ENCODE results near the gene HMGA1.

Gene HMGA1, protein sequence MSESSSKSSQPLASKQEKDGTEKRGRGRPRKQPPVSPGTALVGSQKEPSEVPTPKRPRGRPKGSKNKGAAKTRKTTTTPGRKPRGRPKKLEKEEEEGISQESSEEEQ

GRCh38 chr6:34236443-34237315 is at the start of gene HMGA1:
TSS of gene HMGA1 (plus strand) at chr6:34236873. CDS start at chr6:34240781, 3,908 bp downstream.
- peak; percentile 91 for DNase-seq

- DNase-seq = peak; percentile 40
These were observed 46.7 kb upstream of the HMGA1 start for GRCh38 chr6:34189806-34190503.

DNA sequence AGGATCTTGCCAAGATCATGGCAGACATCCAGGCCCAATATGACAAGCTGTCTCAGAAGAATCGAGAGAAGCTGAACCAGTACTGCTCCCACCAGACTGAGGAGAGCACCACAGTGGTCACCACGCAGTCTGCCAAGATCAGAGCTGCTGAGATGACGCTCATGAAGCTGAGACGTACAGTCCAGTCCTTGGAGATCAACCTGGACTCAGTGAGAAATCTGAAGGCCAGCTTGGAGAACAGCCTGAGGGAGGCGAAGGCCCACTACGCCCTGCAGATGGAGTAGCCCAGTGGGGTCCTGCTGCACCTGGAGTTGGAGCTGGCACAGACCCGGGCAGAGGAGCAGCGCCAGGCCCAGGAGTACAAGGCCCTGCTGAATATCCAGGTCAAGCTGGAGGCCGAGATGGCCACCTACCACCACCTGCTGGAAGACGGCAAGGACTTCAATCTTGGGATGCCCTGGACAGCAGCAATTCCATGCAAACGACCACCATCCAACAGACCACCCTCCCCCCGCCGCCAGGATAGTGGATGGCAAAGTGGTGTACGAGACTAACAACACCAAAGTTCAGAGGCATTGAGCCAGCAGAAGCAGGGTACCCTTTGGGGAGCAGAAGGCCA is 46.1 kb upstream of the HMGA1 start:
- no peak for DNase-seq

DNA sequence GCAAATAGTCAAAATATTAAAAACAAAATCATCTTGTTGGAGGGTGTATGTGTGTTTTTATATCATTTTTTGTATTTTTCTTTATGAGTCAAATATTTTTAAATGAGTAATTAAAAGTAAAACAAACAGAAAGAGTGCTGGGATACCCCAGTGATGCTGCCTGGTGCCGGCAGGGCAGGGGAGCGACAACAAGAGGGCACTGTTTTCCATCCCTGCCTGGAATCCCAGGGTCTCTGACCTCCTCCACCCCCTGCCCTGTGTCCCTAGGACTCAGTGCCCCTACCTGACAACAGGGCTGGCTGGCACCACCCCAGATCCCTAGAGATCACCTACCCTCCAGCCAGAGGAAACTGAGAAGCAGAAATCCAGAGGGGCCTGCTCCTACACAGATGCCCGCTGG is 41.9 kb upstream of the HMGA1 start:
- no peak for DNase-seq

DNA sequence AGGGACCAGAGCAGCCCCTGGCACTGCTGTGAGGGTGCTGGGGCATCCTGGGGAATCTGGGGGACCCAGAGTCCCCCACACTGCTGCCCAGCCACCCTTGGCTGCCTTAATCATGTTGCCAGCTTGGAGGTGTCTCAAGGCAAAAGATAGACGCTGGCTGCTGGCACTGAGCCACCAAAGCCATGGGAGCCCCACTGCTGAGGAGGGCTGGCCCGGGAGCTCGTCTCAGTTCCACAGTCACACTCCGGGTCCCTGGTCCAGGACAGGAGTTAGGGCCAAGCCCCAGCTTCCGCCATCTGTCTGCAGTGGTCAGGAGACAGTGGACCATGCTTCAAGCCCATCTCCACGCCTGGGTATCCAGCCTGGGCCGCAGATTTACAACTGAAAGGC is 41.0 kb upstream of the HMGA1 start:
- no peak for DNase-seq

DNA sequence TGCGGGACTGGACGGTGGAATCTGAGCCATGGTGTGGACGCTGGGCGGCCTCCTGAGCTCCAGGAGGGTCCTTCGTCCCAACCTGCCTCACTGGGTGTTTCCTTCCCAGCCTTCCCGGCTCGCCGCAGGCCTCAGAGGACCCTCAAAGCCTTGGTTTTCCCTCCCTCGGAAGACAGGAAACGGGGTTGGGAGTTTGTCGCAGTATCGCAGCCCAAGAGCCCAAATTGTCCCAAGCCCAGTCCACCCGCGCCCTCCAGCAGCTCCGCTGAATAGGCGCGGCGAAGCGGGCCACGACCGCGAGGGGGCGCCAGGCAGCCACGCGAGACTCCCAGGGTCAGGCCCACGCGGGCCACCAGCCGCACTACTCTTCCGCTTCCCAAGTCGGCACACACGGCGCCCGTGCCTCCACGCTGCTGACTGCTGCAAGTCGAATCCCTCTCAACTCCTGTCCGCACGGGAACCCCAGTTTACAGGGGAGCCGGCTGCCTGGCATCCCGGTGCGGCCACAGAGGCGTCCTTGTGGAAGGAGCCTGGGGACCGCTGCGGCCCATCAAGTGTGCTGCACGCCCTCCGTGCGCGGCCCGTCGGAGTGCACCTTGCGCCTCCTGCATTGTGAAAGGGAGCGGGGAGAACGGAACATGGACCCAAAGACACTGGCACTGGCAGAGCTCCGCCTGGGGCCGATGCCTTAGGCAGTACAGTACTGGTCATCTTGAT is 40.4 kb upstream of the HMGA1 start:
- DNase-seq = peak; percentile 89

DNA sequence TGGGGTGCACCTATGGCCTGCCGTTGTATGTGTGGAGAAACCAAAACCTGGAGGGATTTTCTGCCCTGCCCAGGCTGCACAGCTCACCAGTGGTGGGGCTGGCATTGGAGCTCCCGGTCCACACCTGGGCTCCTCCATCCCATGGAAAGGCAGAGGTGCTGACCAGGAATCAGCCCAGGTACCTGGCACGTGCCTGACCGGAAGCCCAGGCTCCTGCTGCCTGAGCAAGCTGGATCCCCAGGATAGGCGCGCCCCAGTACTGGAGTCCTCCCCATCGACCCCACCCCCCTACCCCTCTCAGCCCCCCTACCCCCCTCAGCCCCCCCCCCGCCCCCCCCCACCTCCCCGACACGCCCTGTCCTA is 39.9 kb upstream of the HMGA1 start:
- DNase-seq = no peak

DNA sequence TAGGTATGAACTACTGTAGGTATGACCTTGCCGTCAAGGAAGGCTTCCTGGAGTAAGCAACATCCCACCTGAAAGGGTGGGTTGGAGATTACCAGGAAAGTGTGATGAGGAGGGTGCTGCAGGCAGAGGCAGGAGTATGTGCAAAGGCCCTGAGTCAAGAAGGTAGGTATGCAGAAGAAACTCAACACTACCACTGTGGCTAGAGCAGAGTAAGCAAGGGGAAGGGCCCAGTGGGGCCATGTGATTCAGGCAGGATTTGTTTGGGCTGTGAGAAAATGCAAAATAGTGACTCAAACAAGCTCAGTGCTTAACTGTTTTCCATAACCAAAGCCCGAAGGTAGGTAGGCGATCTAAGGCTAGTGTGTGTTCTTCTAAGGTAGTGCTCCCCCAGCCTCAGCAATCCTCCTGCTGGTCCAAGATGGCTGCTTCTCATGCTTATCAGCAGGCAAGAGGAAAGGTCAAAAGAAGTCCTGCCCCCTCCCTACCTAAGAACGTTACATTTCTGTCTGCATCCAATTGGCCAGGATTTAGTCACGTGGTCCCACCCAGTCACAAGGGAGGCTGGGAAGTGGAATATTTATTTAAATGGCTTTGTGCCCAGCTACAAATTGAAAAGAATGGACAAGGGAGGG is 36.2 kb upstream of the HMGA1 start:
- no peak for DNase-seq

DNA sequence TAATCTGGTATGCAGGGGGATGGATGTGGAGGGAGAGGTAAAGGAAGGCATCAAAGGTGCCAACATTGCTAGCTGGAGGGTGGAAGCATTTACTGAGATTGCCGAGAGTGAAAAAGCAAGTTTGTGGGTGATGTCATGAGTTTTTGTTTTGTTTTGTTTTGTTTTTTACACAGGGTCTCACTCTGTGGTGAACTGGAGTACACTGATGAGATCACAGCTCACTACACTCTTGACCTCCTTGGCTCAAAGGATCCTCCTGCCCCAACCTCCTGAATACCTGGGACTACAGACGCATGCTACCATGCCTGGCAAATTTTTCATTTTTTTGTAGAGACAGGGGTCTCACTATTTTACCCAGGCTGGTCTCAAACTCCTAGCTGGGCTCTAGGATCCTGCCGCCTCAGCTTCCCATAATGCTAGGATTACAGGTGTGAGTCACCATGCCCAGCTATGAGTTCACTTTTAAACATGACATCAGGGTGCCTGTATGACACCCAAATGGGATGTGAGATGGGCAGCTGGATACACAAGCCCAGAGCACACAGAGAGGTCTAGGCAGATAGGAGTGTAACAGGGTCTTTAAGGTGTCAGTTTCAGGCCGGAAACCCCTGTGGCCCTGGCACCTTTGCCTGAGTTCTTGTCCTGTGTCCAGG is 35.1 kb upstream of the HMGA1 start:
- no peak for DNase-seq

GRCh38 chr6:34202329-34203201 is 34.1 kb upstream of the HMGA1 start:
- DNase-seq = no peak

DNA sequence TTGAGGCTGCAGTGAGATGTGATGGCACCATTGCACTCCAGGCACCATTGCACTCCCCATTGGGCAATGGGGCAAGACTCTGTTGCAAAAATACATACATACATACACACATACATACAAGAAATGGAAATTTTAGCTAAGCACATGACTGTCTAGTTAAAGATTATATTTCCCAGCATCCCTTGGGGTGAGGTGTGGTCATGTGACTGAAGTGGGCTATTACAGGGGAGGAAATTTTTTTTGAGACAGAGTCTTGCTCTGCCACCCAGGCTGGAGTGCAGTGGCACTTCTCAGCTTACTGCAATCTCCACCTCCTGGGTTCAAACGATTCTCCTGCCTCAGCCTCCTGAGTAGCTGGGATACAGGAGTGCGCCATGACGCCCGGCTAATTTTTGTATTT is 32.0 kb upstream of the HMGA1 start:
- no peak for DNase-seq

DNA sequence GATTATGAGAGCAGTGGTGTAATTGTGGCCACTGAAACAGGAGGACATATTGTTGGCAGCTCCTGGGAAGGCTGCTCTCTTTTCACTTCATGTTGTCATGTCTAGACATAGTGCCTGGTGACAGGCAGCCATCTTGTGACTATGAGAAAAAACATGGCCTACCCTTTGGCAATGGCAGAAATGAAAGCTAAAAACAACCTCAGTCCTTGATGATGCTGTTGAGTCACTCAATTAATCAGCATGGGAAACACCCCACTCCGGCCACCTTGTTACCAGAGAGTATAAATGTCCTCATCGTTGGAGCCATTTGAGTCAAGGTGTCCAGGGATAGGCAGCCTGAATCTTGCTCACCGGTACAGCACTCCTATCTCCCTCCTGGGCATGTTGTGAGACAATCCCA is 31.2 kb upstream of the HMGA1 start:
- no peak for DNase-seq

DNA sequence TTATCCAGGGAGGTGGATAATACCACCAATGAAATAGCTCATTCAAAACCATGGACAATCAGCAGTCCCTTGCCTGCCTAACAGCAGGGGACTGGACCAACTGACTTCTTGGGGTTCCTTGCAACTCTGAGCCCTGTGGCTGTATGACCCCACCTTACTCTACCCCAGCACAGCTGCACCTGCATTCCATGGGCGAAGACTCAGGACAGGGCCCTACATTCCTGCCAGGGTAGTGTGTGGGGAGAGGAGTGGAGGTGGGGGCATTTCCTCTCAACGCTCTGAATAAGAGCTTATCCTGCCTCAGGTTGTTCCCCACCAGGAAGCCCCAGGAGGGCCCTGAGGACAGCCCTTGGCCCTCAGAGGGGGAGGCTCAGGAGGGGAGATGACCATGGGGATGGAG is 30.8 kb upstream of the HMGA1 start:
- no peak for DNase-seq

DNA sequence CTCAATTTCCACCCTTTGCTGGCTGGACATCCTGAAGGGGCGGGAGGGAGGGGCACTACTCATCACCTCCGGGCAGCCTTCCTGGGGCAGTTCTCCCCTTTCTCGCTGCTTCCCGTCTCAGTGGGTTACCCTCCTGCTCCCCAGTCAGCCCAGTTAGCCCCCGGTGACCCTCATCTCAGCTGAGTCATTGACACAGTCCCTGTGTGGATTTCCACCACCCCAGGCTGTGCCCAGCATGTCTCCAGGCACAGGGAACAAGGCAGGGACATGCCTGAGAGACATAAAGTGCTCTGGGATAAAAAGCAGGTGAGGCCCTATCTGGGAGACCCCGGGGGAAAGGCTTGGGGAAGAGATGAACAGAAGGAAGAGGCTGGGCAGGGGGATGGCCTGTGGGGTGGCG is 29.9 kb upstream of the HMGA1 start:
- no peak for DNase-seq

- no peak for DNase-seq
These were observed 28.8 kb upstream of the HMGA1 start for GRCh38 chr6:34207695-34208443.

DNA sequence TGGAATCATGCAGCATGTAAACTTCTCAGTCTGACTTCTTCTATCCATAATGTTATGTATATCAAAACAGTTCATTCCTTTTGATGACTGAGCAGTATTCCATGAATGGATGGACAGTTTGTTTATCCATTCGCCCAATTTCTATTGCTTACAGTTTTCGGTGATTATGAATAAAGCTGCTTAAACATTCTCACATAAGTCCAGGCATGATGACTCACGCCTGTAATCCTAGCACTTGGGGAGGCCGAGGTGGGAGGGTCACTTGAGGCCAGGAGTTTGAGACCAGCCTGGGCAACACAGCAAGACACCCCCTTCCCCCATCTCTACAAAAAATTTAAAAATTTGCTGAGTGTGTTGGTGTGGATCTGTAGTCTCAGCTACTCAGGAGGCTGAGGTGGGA is 22.9 kb upstream of the HMGA1 start:
- DNase-seq = no peak

DNA sequence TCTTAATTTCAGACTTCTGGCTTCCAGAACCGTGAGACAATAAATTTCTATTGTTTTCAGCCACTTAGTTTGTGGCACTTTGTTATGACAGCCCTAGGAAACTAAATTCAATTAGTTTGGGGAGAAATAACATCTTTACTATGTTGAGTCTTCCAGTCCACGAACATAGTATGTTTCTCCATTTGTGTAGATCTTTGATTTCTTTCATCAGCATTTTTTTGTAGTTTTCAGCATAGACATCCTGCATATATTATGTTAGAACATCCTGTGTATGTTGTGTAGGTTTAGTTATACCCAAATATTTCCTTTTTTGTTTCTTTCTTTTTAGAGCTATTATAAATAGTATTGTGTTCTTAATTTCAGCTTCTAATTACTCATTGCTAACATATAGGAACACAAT is 18.0 kb upstream of the HMGA1 start:
- DNase-seq = no peak

- no peak for DNase-seq
These were observed 13.2 kb upstream of the HMGA1 start for GRCh38 chr6:34223381-34223955.

- DNase-seq = peak; percentile 96
These were observed 12.4 kb upstream of the HMGA1 start for GRCh38 chr6:34223956-34224940.

Measured in CD4-positive, alpha-beta T cell treated with Interleukin-10 for 1 hour (primary cell).